OCI-LY1 (cell line): ENCODE measurements around the gene DDX19B.
A peak's percentile ranks its signal among the peaks of the same experiment; 100 is the strongest.

Experiments
- H2AFZ ChIP-seq: fragments of 200-600 bp; sonication (generic), shearing (Covaris generic); 2 replicates; pipeline ENCODE4 v1.6.0; 2014; ENCODE audit warnings: antibody characterized with exemption, mild to moderate bottlenecking, low read length
- H3F3A ChIP-seq: fragments of 200-600 bp; sonication (generic), shearing (Covaris generic); 2 replicates; pipeline ENCODE4 v1.6.0; 2014; ENCODE audit warnings: mild to moderate bottlenecking, antibody characterized with exemption, low read length, moderate library complexity; ENCODE audit not compliant: insufficient read depth
- H3K27ac ChIP-seq: fragments of 200-600 bp; sonication (generic); 2 replicates; pipeline ENCODE4 v1.5.1; 2014; ENCODE audit warnings: low read length, mixed run types, mild to moderate bottlenecking, low read depth; ENCODE audit not compliant: poor library complexity, severe bottlenecking
- H3K27me3 ChIP-seq: fragments of 200-600 bp; sonication (generic); 2 replicates; pipeline ENCODE4 v1.6.0; 2014; ENCODE audit warnings: antibody characterized with exemption, mild to moderate bottlenecking, low read length, moderate library complexity; ENCODE audit not compliant: insufficient read depth
- H3K36me3 ChIP-seq: fragments of 200-600 bp; sonication (generic); 2 replicates; pipeline ENCODE4 v1.6.1; 2014; ENCODE audit warnings: mild to moderate bottlenecking, antibody characterized with exemption, low read length, moderate library complexity, mixed read lengths; ENCODE audit not compliant: insufficient read depth
- H3K4me1 ChIP-seq: fragments of 200-600 bp; sonication (generic); 2 replicates; pipeline ENCODE4 v1.5.1; 2014; ENCODE audit warnings: mild to moderate bottlenecking, low read length, moderate library complexity; ENCODE audit not compliant: insufficient read depth, severe bottlenecking
- H3K4me2 ChIP-seq: fragments of 200-600 bp; sonication (generic), shearing (Covaris generic); 2 replicates; pipeline ENCODE4 v1.6.1; 2014; ENCODE audit warnings: low read length
- H3K4me3 ChIP-seq: fragments of 200-600 bp; sonication (generic); 2 replicates; pipeline ENCODE4 v1.5.1; 2014; ENCODE audit warnings: low read length, low read depth, mild to moderate bottlenecking, mixed read lengths; ENCODE audit not compliant: poor library complexity, severe bottlenecking
- H3K79me2 ChIP-seq: fragments of 200-600 bp; shearing (Covaris generic); 2 replicates; pipeline ENCODE4 v1.6.1; 2016; ENCODE audit warnings: mixed run types, low read length, mixed read lengths; ENCODE audit not compliant: insufficient read depth
- H3K9ac ChIP-seq: fragments of 200-600 bp; sonication (generic), shearing (Covaris generic); 2 replicates; pipeline ENCODE4 v1.6.1; 2014; ENCODE audit warnings: mild to moderate bottlenecking, low read length, mixed read lengths
- H3K9me2 ChIP-seq: fragments of 200-600 bp; sonication (generic), shearing (Covaris generic); 2 replicates; pipeline ENCODE4 v1.6.1; 2014; ENCODE audit warnings: low read depth, mild to moderate bottlenecking, low read length, mixed read lengths
- H3K9me3 ChIP-seq: fragments of 200-600 bp; shearing (Covaris generic); 2 replicates; pipeline ENCODE4 v1.6.1; 2014; ENCODE audit warnings: low read length, mixed read lengths
- H4K20me1 ChIP-seq: fragments of 200-600 bp; sonication (generic), shearing (Covaris generic); 2 replicates; pipeline ENCODE4 v1.6.0; 2016; ENCODE audit warnings: mild to moderate bottlenecking, low read length; ENCODE audit not compliant: insufficient read depth
- CTCF ChIP-seq: fragments of 200-600 bp; sonication (generic), shearing (Covaris generic); IDR thresholded peaks from 2 replicates; pipeline ENCODE4 v1.5.1; 2017; ENCODE audit warnings: mild to moderate bottlenecking, antibody characterized with exemption, low read length, moderate library complexity, mixed read lengths
- EZH2 ChIP-seq: fragments of 200-600 bp; sonication (generic), shearing (Covaris generic); IDR thresholded peaks from 2 replicates; pipeline ENCODE4 v1.8.0; 2017; ENCODE audit warnings: borderline replicate concordance, mixed run types, mild to moderate bottlenecking, antibody characterized with exemption, low read length, moderate library complexity, mixed read lengths

The DDX19B gene

GRCh38 chr16:70378869-70379493 is 80.0 kb downstream of the DDX19B start:
- H3K9ac ChIP-seq, result no peak overlapping the region
- H3K9me3 ChIP-seq, result no peaks in the 10 kb centered on the region
- no peak overlapping the region for H3K4me2 ChIP-seq
- H3K36me3 ChIP-seq, result peaks cover 45% of the 10 kb centered on the region
- H3K9me2 ChIP-seq, result no peaks in the 10 kb centered on the region
- peaks cover 21% of the 10 kb centered on the region for H3K4me1 ChIP-seq
- TF ChIP-seq EZH2 (no peak), CTCF (no peak)
- H3K27ac ChIP-seq, result no peak overlapping the region
- H4K20me1 ChIP-seq, result no peaks in the 10 kb centered on the region
- no peaks in the 10 kb centered on the region for H3K27me3 ChIP-seq
- H3K4me3 ChIP-seq, result no peak overlapping the region
- no peak overlapping the region for H2AFZ ChIP-seq
- peaks cover 13% of the 10 kb centered on the region; the same call in 1 of the 2 replicates for H3K79me2 ChIP-seq
- peaks cover 4% of the 10 kb centered on the region; the same call in 1 of the 2 replicates for H3F3A ChIP-seq

- Histone ChIP-seq H3K9me3 (no peaks in the 10 kb centered on the region), H3F3A (no peaks in the 10 kb centered on the region; the same call in 1 of the 2 replicates), H3K4me2 (peak overlapping the region; percentile 89), H3K4me3 (peak overlapping the region; percentile 97), H2AFZ (no peak overlapping the region), H3K79me2 (peaks cover 13% of the 10 kb centered on the region; the same call in 1 of the 2 replicates), H3K4me1 (peaks cover 21% of the 10 kb centered on the region), H4K20me1 (no peaks in the 10 kb centered on the region), H3K9me2 (no peaks in the 10 kb centered on the region), H3K9ac (peak overlapping the region; percentile 96), H3K27ac (peak overlapping the region; percentile 87), H3K27me3 (no peaks in the 10 kb centered on the region), H3K36me3 (peaks cover 36% of the 10 kb centered on the region)
- TF ChIP-seq EZH2, result no peak
- TF ChIP-seq CTCF, result no peak
Observed at GRCh38 chr16:70380248-70380918, 81.4 kb downstream of the DDX19B start.

- H3K27ac ChIP-seq, result peak overlapping the region; percentile 87
- H3K79me2 ChIP-seq, result peaks cover 13% of the 10 kb centered on the region; the same call in 1 of the 2 replicates
- no peak overlapping the region for H2AFZ ChIP-seq
- H3K9ac ChIP-seq, result peak overlapping the region; percentile 96
- peak overlapping the region; percentile 97 for H3K4me3 ChIP-seq
- no peaks in the 10 kb centered on the region; the same call in 1 of the 2 replicates for H3F3A ChIP-seq
- H3K9me2 ChIP-seq, result no peaks in the 10 kb centered on the region
- peaks cover 21% of the 10 kb centered on the region for H3K4me1 ChIP-seq
- H3K4me2 ChIP-seq, result peak overlapping the region; percentile 89
- no peaks in the 10 kb centered on the region for H4K20me1 ChIP-seq
- peaks cover 34% of the 10 kb centered on the region for H3K36me3 ChIP-seq
- H3K27me3 ChIP-seq, result no peaks in the 10 kb centered on the region
- TF ChIP-seq EZH2 (no peak), CTCF (peak; percentile 45; the same call in 1 of the 2 replicates)
- no peaks in the 10 kb centered on the region for H3K9me3 ChIP-seq
Observed at GRCh38 chr16:70380919-70381603, 82.1 kb downstream of the DDX19B start.
